Testis (tissue), 3 donors: ENCODE data around the gene MSI2. TPM values are rescaled to one million over a fixed set of nuclear protein-coding genes. Genes with fewer than 3 reads are reported as not detected.

Experiments used
- DNase-seq: peaks from one replicate; pipeline ENCODE4 v3.0.0-alpha.2; 2019
- H3K27ac ChIP-seq, 2 donors: fragments of 200-600 bp; sonication (generic); one replicate each; pipeline ENCODE4 v1.5.1; 2019
- H3K27me3 ChIP-seq: fragments of 200-600 bp; sonication (generic); one replicate; pipeline ENCODE4 v1.5.1; 2019
- H3K36me3 ChIP-seq: fragments of 200-600 bp; sonication (generic); one replicate; pipeline ENCODE4 v1.5.1; 2017; ENCODE audit warnings: low read depth; ENCODE audit errors: missing control alignments
- H3K4me1 ChIP-seq: fragments of 200-600 bp; sonication (generic); one replicate; pipeline ENCODE4 v1.5.1; 2019
- H3K4me3 ChIP-seq, 2 donors: fragments of 200-600 bp; sonication (generic); one replicate each; pipeline ENCODE4 v1.5.1; 2017 to 2019
- H3K9me3 ChIP-seq: fragments of 200-600 bp; sonication (generic); one replicate; pipeline ENCODE4 v1.5.1; 2017
- POLR2A ChIP-seq: fragments of 450-650 bp; IDR thresholded peaks from one replicate; pipeline ENCODE4 v1.6.1; 2017; ENCODE audit warnings: antibody characterized with exemption, mild to moderate bottlenecking, moderate library complexity
- WGBS, 2 donors: methylation state at CpG; one replicate each; pipeline ENCODE4 v1.1.5; 2018; 5-methylcytosine and 5-hydroxymethylcytosine counted together
- intact Hi-C: fragments of 100-400 bp; cut with DNase I; formaldehyde crosslinking; loops from one replicate; pipeline ENCODE4 v1.15.1; 2023; ENCODE audit warnings: low total_unique reads
- polyA plus RNA-seq: library from polyadenylated mRNA; stranded (reverse); fragments of 350-450 nt; fragmentation: Illumina TruSeq; extraction: RNeasy Lipid Tissue Mini Kit (QIAGEN cat#74804); gene quantifications from one replicate; pipeline ENCODE4 v1.2.3, GENCODE V29; 2014; ENCODE audit warnings: low read depth, low replicate concordance; ENCODE audit not compliant: insufficient read depth
- total RNA-seq, 2 donors: library from RNA; depleted of rRNA; stranded (reverse); fragments of >200 nt; gene quantifications; one replicate each; pipeline ENCODE4 v1.2.3, GENCODE V29; 2016
- TF ChIP-seq, protein P1 (sequence below), 3 experiments: fragments of 450-650 bp in 2 of 3; fragments of 200-600 bp in 1 of 3; sonication (generic) in 1 of 3; IDR thresholded peaks; one replicate each; pipeline ENCODE4 v1.5.1; 2016 to 2019; ENCODE audit warnings: antibody characterized with exemption in 3 of 3, mild to moderate bottlenecking in 2 of 3, moderate library complexity in 1 of 3

MSI2 gene
- total and polyA plus RNA-seq, 3 donors from 2014 or later, result 46.5 to 106 (median 76.6) TPM

DNA sequence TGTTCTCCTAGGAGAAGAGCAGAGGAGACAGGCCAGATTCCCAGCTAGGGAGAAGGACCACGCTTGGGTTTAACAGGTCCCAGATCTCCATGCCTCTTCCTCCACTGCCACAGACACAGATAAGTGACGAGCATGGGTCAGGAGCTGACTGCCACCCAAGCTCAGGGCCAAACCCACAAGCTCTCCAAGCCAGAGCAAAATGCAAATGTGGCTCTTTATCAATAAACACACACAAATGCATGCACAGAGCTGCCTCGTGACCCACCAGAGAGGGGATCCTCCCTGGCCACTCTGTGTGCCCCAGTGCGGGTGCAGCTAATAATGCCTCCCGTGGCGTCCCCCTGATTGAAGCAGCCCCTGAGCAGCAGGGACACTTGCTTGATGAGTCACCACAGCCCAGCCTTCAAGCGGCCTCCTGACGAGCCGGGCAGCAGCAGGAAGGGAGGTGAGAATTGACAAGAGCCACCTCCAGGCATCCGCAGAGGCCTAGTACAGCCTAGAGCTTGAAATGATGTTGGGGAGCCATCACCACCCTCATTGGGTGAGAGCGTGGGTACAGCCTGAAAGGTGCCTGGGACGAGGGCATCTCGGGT, 344.9 kb downstream of the MSI2 start:
- 89 to 91% methylated on average over 9 to 13 of the region's 13 CpGs for WGBS, 2 donors
- H3K4me3 ChIP-seq, result no peak overlapping the region
- no peaks in the 10 kb centered on the region for H3K9me3 ChIP-seq
- intact Hi-C loops, result no loop called here
- H3K36me3 ChIP-seq, result no peaks in the 10 kb centered on the region
- TF ChIP-seq, protein P1, sequence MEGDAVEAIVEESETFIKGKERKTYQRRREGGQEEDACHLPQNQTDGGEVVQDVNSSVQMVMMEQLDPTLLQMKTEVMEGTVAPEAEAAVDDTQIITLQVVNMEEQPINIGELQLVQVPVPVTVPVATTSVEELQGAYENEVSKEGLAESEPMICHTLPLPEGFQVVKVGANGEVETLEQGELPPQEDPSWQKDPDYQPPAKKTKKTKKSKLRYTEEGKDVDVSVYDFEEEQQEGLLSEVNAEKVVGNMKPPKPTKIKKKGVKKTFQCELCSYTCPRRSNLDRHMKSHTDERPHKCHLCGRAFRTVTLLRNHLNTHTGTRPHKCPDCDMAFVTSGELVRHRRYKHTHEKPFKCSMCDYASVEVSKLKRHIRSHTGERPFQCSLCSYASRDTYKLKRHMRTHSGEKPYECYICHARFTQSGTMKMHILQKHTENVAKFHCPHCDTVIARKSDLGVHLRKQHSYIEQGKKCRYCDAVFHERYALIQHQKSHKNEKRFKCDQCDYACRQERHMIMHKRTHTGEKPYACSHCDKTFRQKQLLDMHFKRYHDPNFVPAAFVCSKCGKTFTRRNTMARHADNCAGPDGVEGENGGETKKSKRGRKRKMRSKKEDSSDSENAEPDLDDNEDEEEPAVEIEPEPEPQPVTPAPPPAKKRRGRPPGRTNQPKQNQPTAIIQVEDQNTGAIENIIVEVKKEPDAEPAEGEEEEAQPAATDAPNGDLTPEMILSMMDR (IDR thresholded peaks at IDR 0.05), result no peak
- TF ChIP-seq POLR2A, result no peak
- H3K4me1 ChIP-seq, result peaks cover 19% of the 10 kb centered on the region
- no peak for DNase-seq
- H3K27me3 ChIP-seq, result no peaks in the 10 kb centered on the region
- H3K27ac ChIP-seq, result no peak overlapping the region

GRCh38 chr17:57602896-57603295, 346.6 kb downstream of the MSI2 start:
- H3K4me1 ChIP-seq, result peaks cover 19% of the 10 kb centered on the region
- WGBS, 2 donors, result 92 to 100% methylated on average over 3 to 6 of the region's 6 CpGs
- H3K4me3 ChIP-seq, result no peak overlapping the region
- H3K36me3 ChIP-seq, result no peaks in the 10 kb centered on the region
- TF ChIP-seq, protein P1 (IDR thresholded peaks at IDR 0.05), result no peak
- TF ChIP-seq POLR2A, result no peak
- intact Hi-C loops, result no loop called here
- H3K27ac ChIP-seq, result no peak overlapping the region
- no peaks in the 10 kb centered on the region for H3K9me3 ChIP-seq
- no peak for DNase-seq
- H3K27me3 ChIP-seq, result no peaks in the 10 kb centered on the region

- intact Hi-C loops, result no loop called here
- H3K4me3 ChIP-seq, result no peak overlapping the region
- no peak for DNase-seq
- TF ChIP-seq POLR2A, result no peak
- TF ChIP-seq, protein P1 (IDR thresholded peaks at IDR 0.05), result no peak
- H3K27ac ChIP-seq, result no peak overlapping the region
- H3K36me3 ChIP-seq, result no peaks in the 10 kb centered on the region
- peaks cover 22% of the 10 kb centered on the region for H3K4me1 ChIP-seq
- 63 to 75% methylated on average over 3 of the region's 3 CpGs for WGBS, 2 donors
- no peaks in the 10 kb centered on the region for H3K27me3 ChIP-seq
- H3K9me3 ChIP-seq, result no peaks in the 10 kb centered on the region
Measured at GRCh38 chr17:57603546-57603945, 347.2 kb downstream of the MSI2 start.

DNA sequence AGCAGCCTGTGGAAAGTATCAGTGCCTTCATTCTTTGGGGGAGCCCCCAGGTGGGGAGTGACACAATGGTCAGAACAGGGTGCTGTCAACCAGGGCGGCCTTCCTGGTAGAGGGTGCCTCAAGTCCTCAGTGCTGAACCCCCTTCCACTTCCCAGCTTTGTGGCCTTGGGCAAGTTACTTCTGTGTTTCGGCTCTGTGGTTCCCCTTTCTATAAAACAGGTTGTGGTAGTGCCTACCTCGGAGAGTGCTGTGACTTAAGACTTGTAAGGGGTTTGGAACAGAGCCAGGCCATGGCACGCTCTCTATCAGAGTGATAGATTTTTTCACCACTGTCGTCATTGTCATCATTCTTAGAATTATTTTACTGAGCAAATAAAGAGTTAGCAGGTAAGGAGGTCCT, 347.7 kb downstream of the MSI2 start:
- intact Hi-C loops, result no loop called here
- Histone ChIP-seq H3K9me3 (no peaks in the 10 kb centered on the region), H3K27ac (peak overlapping the region; percentile 57 to 72), H3K4me3 (no peak overlapping the region), H3K36me3 (no peaks in the 10 kb centered on the region), H3K4me1 (peaks cover 26% of the 10 kb centered on the region), H3K27me3 (no peaks in the 10 kb centered on the region)
- WGBS, 2 donors, result 72 to 80% methylated on average over 4 to 5 of the region's 5 CpGs
- peak; percentile 42 for DNase-seq
- no peak for TF ChIP-seq POLR2A
- TF ChIP-seq, protein P1 (IDR thresholded peaks at IDR 0.05), result no peak
